NCI-H748 (cell line): ENCODE results near the gene OR10H5.
"Not testable (repeated sequence)": the region's sequence is repeated elsewhere in the genome, so short reads cannot be mapped to it uniquely, and the experiment has no call there.

Source experiments
- DNase-seq: peaks from one replicate; lab custom pipeline; 2025; ENCODE audit not compliant: unreplicated experiment; lab: John Stamatoyannopoulos, UW

Gene OR10H5

GRCh38 chr19:15843203-15843893, 55.9 kb downstream of the OR10H5 start:
- no peak for DNase-seq

- DNase-seq, result not testable (repeated sequence)
Observed at GRCh38 chr19:15843894-15844222, 56.4 kb downstream of the OR10H5 start.

GRCh38 chr19:15846923-15847322, 59.5 kb downstream of the OR10H5 start:
- DNase-seq, result no peak

DNA sequence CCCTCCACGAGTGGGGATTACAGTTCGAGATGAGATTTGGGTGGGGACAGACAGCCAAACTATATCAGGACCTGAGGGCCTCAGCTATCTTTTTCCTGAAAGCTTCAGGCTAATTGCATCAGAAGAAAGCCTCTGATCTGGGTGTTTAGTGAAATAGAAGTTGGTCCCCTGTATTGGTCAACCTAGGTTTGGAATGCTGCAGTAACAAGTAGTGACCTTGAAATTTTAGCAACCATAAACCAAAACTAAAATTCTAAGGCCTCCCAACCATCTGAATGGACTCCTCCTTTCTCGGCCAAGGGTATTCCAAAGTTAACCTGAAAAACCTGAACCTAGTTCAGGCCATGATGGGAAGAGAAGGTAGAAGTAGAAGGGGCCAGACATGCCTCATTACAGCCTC, 62.9 kb downstream of the OR10H5 start:
- DNase-seq, result no peak
